ENCODE results near the gene HIGD2A.

DNA sequence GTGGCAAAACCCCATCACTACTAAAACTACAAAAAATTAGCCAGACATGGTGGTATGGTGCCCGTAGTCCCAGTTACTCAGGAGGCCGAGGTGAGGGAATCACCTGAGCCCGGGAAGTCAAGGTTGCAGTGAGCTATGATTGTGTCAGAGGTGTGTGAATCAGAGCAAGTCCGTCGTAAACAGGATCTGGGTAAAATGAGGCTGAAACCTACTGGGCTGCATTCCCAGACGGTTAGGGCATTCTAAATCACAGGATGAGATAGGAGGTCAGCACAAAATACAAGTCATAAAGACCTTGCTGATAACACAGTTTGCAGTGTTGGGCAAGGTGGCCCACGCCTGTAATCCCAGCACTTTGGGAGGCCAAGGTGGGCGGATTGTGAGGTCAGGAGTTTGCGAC is 29.7 kb downstream of the HIGD2A start:
- TF ChIP-seq, protein P1, sequence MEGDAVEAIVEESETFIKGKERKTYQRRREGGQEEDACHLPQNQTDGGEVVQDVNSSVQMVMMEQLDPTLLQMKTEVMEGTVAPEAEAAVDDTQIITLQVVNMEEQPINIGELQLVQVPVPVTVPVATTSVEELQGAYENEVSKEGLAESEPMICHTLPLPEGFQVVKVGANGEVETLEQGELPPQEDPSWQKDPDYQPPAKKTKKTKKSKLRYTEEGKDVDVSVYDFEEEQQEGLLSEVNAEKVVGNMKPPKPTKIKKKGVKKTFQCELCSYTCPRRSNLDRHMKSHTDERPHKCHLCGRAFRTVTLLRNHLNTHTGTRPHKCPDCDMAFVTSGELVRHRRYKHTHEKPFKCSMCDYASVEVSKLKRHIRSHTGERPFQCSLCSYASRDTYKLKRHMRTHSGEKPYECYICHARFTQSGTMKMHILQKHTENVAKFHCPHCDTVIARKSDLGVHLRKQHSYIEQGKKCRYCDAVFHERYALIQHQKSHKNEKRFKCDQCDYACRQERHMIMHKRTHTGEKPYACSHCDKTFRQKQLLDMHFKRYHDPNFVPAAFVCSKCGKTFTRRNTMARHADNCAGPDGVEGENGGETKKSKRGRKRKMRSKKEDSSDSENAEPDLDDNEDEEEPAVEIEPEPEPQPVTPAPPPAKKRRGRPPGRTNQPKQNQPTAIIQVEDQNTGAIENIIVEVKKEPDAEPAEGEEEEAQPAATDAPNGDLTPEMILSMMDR (IDR thresholded peaks at IDR 0.05; ENCODE audit: extremely low read depth in 1 of 2, insufficient read depth in 1 of 2, low read depth in 1 of 2, low read length in 2 of 2): no peak
- TF ChIP-seq, protein P2, sequence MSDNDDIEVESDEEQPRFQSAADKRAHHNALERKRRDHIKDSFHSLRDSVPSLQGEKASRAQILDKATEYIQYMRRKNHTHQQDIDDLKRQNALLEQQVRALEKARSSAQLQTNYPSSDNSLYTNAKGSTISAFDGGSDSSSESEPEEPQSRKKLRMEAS (IDR thresholded peaks at IDR 0.05; ENCODE audit: insufficient read depth, insufficient read length): no peak
